Adrenal gland (tissue), 12 donors: ENCODE results near the gene PNPLA7. TPM values are rescaled to one million over a fixed set of nuclear protein-coding genes. Genes with fewer than 3 reads are reported as not detected.

Source experiments
- DNase-seq, 7 donors: peaks; one replicate each; pipeline ENCODE4 v3.0.0-alpha.2; 2019 to 2020
- H3K27ac ChIP-seq, 5 donors: fragments of 200-600 bp; sonication (generic) in 4 of 5; 1 replicate in 3 of 5; 2 replicates in 2 of 5; pipeline versions ENCODE4 v1.5.1 to v1.8.0; 2016 to 2020; ENCODE audit warnings: mild to moderate bottlenecking in 1 of 5
- H3K27me3 ChIP-seq: fragments of 200-600 bp; 2 replicates; pipeline ENCODE4 v1.8.0; 2021
- H3K36me3 ChIP-seq, 2 donors: fragments of 200-600 bp; replicated peaks in 1 of 2; 1 replicate in 1 of 2; 2 replicates in 1 of 2; pipeline versions ENCODE4 v1.5.1 to v1.8.0; 2018 to 2022
- H3K4me1 ChIP-seq, 2 donors: fragments of 200-600 bp; replicated peaks in 1 of 2; 1 replicate in 1 of 2; 2 replicates in 1 of 2; pipeline versions ENCODE4 v1.5.1 to v1.8.0; 2018 to 2021
- H3K4me3 ChIP-seq, 4 donors: fragments of 200-600 bp; sonication (generic) in 3 of 4; one replicate each; pipeline ENCODE4 v1.5.1; 2016 to 2018
- H3K9me3 ChIP-seq, 3 donors: fragments of 200-600 bp; sonication (generic) in 1 of 3; replicated peaks in 1 of 3; 1 replicate in 2 of 3; 2 replicates in 1 of 3; pipeline versions ENCODE4 v1.5.1 to v1.8.0; 2016 to 2021
- POLR2A ChIP-seq, 2 donors: fragments of 450-650 bp; IDR thresholded peaks; one replicate each; pipeline ENCODE4 v1.6.1; 2017; ENCODE audit warnings: antibody characterized with exemption in 2 of 2, mild to moderate bottlenecking in 2 of 2, moderate library complexity in 1 of 2
- WGBS, 4 donors: extraction: QIAGEN DNeasy Blood & Tissue Kit in 2 of 4; methylation state at CpG; one replicate each; pipeline versions ENCODE4 v1.1.5 to v1.1.7; 2013 to 2017; 5-methylcytosine and 5-hydroxymethylcytosine counted together
- intact Hi-C, 2 donors: fragments of 100-400 bp; cut with DNase I; formaldehyde crosslinking; loops; one replicate each; pipeline versions ENCODE4 v1.14.1 to v1.15.0; 2022 to 2023
- polyA plus RNA-seq, 3 donors: library from polyadenylated mRNA; stranded (reverse); fragments of 200-250 nt in 2 of 3; fragments of 350-450 nt in 1 of 3; fragmentation: Illumina TruSeq in 1 of 3; extraction: RNeasy Lipid Tissue Mini Kit (QIAGEN cat#74804) in 1 of 3; gene quantifications; one replicate each; pipeline ENCODE4 v1.2.3, GENCODE V29; 2013 to 2014
- total RNA-seq, 9 donors: library from RNA; depleted of rRNA in 4 of 9; stranded (reverse); fragments of >200 nt in 4 of 9; fragments of 120-200 nt in 1 of 9; fragmentation: NEBNext Ultra II Directional in 1 of 9; extraction: Animal tissue kit (Norgen Biotek cat#: 25700) in 1 of 9; gene quantifications; one replicate each; pipeline versions ENCODE4 v1.1.0 to v1.2.4, GENCODE V29; 2013 to 2023
- TF ChIP-seq, protein P1 (sequence below), 6 experiments: fragments of 450-650 bp in 4 of 6; fragments of 200-600 bp in 2 of 6; sonication (generic) in 1 of 6; IDR thresholded peaks; 1 replicate in 5 of 6; 2 replicates in 1 of 6; pipeline versions ENCODE4 v1.5.1 to v1.8.0; 2016 to 2021; ENCODE audit warnings: antibody characterized with exemption in 6 of 6, mild to moderate bottlenecking in 2 of 6, moderate library complexity in 1 of 6
- donor health status: healthy with polysubstance abuse.
- donor health status: Bipolar disorder and iron deficiency.
- donor health status: DM: yes; HTN: yes; CAD: no.
- donor health status: DM: no; HTN: no; CAD: no.
- donor health status: DM: no; HTN: no; CAD: no.
- donor health status: DM: yes; HTN: yes; CAD: no.

The PNPLA7 gene
- total and polyA plus RNA-seq, 12 donors = 0.44 to 64.1 (median 10.8) TPM

DNA sequence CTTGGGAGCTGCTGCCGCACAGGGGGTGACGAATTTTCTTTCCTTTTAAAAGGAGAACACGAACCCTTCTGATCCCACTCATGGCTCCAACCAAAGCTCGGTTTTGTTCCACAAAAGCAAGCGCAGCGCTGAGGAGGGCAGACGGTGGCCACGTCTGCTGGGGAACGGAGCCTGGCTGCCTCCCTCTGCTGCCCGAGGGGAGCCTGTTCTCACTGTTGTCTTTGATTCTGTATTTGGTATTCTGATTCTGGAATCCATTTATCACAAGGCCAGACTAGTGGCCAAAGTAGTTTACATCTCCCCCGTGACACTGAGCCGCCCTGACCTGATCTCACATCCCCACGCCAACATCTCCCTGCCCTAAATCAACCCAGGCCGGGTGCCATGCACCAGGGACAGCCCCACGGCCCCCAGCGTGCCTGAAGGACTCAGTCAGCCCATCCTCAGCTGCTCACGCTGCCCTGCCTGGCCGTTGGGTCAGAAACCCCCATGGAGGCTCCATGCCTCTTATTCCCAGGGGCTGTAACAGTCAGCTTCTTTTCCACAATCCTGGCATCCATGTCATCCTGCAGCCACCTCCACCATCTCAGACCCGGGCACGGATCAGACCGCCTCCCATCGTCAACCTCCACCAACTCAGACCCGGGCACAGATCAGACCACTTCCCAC, 84.3 kb downstream of the PNPLA7 start:
- intact Hi-C loops = no loop called here
- Histone ChIP-seq H3K4me3 (peak overlapping the region in 1 of 4 donors; percentile 31), H3K9me3 (no peaks in the 10 kb centered on the region), H3K4me1 (peaks cover 0 to 11% of the 10 kb centered on the region in 2 donors), H3K36me3 (no peaks in the 10 kb centered on the region), H3K27ac (peak overlapping the region in 3 of 5 donors; percentile 57 to 92 (median 72)), H3K27me3 (no peaks in the 10 kb centered on the region)
- 53 to 68% (median 58%) methylated on average over 22 to 23 of the region's 23 CpGs for WGBS, 4 donors
- peak in 1 of 2 donors; percentile 47 for TF ChIP-seq POLR2A (IDR thresholded peaks at IDR 0.05)
- TF ChIP-seq, protein P1, sequence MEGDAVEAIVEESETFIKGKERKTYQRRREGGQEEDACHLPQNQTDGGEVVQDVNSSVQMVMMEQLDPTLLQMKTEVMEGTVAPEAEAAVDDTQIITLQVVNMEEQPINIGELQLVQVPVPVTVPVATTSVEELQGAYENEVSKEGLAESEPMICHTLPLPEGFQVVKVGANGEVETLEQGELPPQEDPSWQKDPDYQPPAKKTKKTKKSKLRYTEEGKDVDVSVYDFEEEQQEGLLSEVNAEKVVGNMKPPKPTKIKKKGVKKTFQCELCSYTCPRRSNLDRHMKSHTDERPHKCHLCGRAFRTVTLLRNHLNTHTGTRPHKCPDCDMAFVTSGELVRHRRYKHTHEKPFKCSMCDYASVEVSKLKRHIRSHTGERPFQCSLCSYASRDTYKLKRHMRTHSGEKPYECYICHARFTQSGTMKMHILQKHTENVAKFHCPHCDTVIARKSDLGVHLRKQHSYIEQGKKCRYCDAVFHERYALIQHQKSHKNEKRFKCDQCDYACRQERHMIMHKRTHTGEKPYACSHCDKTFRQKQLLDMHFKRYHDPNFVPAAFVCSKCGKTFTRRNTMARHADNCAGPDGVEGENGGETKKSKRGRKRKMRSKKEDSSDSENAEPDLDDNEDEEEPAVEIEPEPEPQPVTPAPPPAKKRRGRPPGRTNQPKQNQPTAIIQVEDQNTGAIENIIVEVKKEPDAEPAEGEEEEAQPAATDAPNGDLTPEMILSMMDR (IDR thresholded peaks at IDR 0.05) = no peak
- peak in 3 of 7 donors; percentile 23 to 43 (median 36) for DNase-seq

DNA sequence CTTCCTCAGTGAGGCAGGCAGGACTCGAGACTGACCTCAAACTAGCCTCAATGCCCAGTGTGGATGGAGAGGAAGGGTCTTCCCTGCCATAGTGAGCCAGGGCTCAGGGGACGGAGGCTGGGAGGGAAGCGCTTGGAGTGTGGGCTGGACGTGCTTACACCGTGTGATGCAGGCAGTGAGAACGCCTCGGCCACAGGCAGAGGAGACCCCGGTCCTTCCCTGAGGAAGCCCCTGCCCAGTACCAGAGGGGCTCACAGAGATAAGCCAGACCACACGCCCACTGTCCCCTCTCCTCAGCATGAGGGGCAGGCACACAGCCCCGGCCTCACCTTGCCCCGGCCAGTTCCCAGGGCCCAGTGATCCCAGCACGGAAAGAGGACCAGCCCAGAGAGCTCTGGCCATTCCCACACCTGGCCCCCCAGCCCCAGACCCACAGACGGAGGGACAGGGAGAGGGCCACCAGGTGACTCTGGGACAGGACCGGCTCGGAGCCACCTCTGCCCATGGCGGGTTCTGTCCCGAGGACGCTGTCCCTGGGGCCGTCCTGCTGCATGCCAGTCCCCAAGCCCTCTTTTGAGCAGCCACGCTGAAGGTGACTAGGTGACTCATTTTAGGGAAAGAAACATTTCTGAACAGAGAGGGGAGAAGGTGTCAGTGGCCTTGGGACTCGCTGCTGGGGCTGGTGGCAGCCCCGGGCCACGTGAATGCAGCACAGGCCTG, 85.0 kb downstream of the PNPLA7 start:
- intact Hi-C loops = no loop called here
- H3K36me3 ChIP-seq = no peaks in the 10 kb centered on the region
- no peaks in the 10 kb centered on the region for H3K27me3 ChIP-seq
- TF ChIP-seq, protein P1 (IDR thresholded peaks at IDR 0.05) = no peak
- TF ChIP-seq POLR2A (IDR thresholded peaks at IDR 0.05) = no peak
- DNase-seq = peak; percentile 49 to 85 (median 81)
- 44 to 66% (median 55%) methylated on average over 8 to 23 of the region's 23 CpGs for WGBS, 4 donors
- peak overlapping the region in 3 of 5 donors; percentile 57 to 92 (median 72) for H3K27ac ChIP-seq
- peak overlapping the region in 1 of 4 donors; percentile 31 for H3K4me3 ChIP-seq
- H3K9me3 ChIP-seq = no peaks in the 10 kb centered on the region
- H3K4me1 ChIP-seq = peaks cover 0 to 11% of the 10 kb centered on the region in 2 donors

DNA sequence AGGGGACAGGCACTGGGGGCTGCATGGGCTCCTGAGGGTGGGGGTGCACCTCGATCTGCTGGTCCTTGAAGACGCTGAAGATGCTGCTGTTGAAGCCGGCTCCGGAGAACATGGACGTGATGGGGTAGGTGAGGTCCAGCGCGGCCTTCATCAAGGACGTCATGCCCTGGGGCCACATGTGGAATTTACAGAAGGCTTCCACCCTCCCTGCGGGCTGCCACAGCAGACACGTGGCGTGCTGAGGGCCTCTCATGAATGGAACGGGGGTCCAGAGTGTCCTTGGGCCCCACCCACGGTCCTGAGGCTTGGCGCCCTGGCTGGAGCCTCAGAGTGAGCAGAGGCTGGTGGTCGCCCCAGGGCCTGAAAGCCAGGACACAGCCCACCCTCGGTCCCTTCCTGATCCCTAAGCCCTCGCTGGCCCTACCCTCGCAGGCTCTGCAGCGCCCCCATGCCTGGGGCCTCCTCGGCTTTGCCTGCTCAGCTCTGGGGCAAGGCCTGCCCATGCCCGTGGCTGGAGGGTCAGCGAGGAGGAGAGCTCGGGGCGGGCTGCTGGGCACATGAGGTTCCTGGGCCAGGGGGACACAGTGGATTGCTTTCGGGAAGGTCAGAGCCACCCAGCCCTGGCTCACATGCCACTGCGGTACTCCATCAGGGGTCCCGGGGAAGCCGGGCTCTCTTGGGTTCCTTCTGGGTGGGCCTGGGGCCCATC, 85.8 kb downstream of the PNPLA7 start:
- H3K36me3 ChIP-seq = no peaks in the 10 kb centered on the region
- intact Hi-C loops = no loop called here
- no peaks in the 10 kb centered on the region for H3K27me3 ChIP-seq
- peak in 2 of 7 donors; percentile 14 to 15 for DNase-seq
- H3K4me1 ChIP-seq = peaks cover 4 to 15% of the 10 kb centered on the region in 2 donors
- no peaks in the 10 kb centered on the region for H3K9me3 ChIP-seq
- no peak for TF ChIP-seq POLR2A (IDR thresholded peaks at IDR 0.05)
- TF ChIP-seq, protein P1 (IDR thresholded peaks at IDR 0.05) = no peak
- H3K4me3 ChIP-seq = no peak overlapping the region
- WGBS, 4 donors = 91 to 94% (median 93%) methylated on average over 9 to 28 of the region's 28 CpGs
- H3K27ac ChIP-seq = no peak overlapping the region

DNA sequence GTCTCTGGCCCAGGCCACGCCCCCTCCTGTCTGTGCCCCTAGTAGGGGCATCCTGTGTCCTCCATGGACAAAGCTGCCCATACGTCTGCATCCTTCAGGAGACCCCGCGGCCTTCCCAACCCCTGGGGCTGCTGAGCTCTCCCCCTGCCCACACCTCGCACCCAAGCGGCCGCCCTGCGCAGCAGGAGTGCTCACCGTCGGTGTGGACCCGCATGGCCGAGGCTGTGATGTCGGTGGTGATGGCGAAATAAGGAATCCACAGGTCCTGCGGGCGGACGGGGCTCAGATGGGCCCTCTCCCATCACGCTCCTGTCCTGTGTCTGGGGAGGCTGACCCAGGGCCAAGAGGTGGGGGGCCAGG, 86.3 kb downstream of the PNPLA7 start:
- Histone ChIP-seq H3K27ac (no peak overlapping the region), H3K4me3 (no peak overlapping the region), H3K36me3 (no peaks in the 10 kb centered on the region), H3K27me3 (no peaks in the 10 kb centered on the region), H3K4me1 (peaks cover 6 to 16% of the 10 kb centered on the region in 2 donors), H3K9me3 (no peaks in the 10 kb centered on the region)
- TF ChIP-seq POLR2A (IDR thresholded peaks at IDR 0.05) = no peak
- TF ChIP-seq, protein P1 (IDR thresholded peaks at IDR 0.05) = no peak
- WGBS, 4 donors = 93 to 100% (median 95%) methylated on average over 1 to 18 of the region's 18 CpGs
- intact Hi-C loops = no loop called here
- no peak for DNase-seq
